ENCODE data around the gene PTPRM. TPM values are rescaled to one million over a fixed set of nuclear protein-coding genes. Genes with fewer than 3 reads are reported as not detected.

Gene PTPRM
- total and polyA plus RNA-seq, 2 experiments from 2014 or later, result 1.6 to 5.3 TPM

GRCh38 chr18:7645756-7646155 lies 78.6 kb downstream of the PTPRM start (continued):
- TF ChIP-seq JUNB (IDR thresholded peaks at IDR 0.05; ENCODE audit: unreplicated experiment), result no peak
- no peak for TF ChIP-seq EZH2 (IDR thresholded peaks at IDR 0.05; ENCODE audit: low read depth, unreplicated experiment)
- no peak for TF ChIP-seq ZNF462 (CRISPR knock-in tag; IDR thresholded peaks at IDR 0.05)
- no peak for TF ChIP-seq NANOG (IDR thresholded peaks at IDR 0.05; ENCODE audit: borderline replicate concordance)

GRCh38 chr18:7646174-7646886 lies 79.2 kb downstream of the PTPRM start:
- H3K27me3 ChIP-seq (ENCODE audit: insufficient read depth), result no peaks in the 10 kb centered on the region
- H3K27ac ChIP-seq (ENCODE audit: low read depth), result no peak overlapping the region
- no peak overlapping the region for H3K4me3 ChIP-seq
- no peaks in the 10 kb centered on the region for H3F3A ChIP-seq (replicated peaks; ENCODE audit: low read depth)
- Mint-ChIP-seq H3K9me3 (peaks cover 10% of the 10 kb centered on the region; the same call in 1 of the 3 replicates), H3K27me3 (ENCODE audit: insufficient read depth, low read depth, poor library complexity) (no peaks in the 10 kb centered on the region), H3K27ac (no peak overlapping the region), H3K4me3 (no peak overlapping the region), H3K36me3 (ENCODE audit: low read depth) (peaks cover 9% of the 10 kb centered on the region; the same call in 1 of the 3 replicates), H3K4me1 (peaks cover 12% of the 10 kb centered on the region)
- no peak overlapping the region for H3K4me2 ChIP-seq
- peak; percentile 27 for DNase-seq (ENCODE audit: low spot score)
- no peaks in the 10 kb centered on the region for H3K36me3 ChIP-seq (ENCODE audit: insufficient read depth)
- H3K9me2 ChIP-seq (ENCODE audit: insufficient read depth), result 0 out of 2 replicates have a peak, but pooled peaks cover 3% of the 10 kb centered on the region
- no peaks in the 10 kb centered on the region for H3K79me2 ChIP-seq (replicated peaks; ENCODE audit: insufficient read depth)
- peak; percentile 71 for ATAC-seq
- H2AFZ ChIP-seq, result 0 out of 2 replicates have a peak overlapping the region, but pooled peaks have one; percentile 13
- peaks cover 7% of the 10 kb centered on the region; the same call in 1 of the 2 replicates for H3K4me1 ChIP-seq (ENCODE audit: insufficient read depth)
- no peaks in the 10 kb centered on the region for H4K20me1 ChIP-seq (replicated peaks; ENCODE audit: insufficient read depth)
- TF ChIP-seq ZNF462 (CRISPR knock-in tag; IDR thresholded peaks at IDR 0.05), result no peak
- TF ChIP-seq ZNF331 (CRISPR knock-in tag; IDR thresholded peaks at IDR 0.05; ENCODE audit: low read depth), result no peak
- no peak for TF ChIP-seq NANOG (IDR thresholded peaks at IDR 0.05; ENCODE audit: borderline replicate concordance)
- TF ChIP-seq ETS1 (IDR thresholded peaks at IDR 0.05), result no peak
